Activated naive CD8-positive, alpha-beta T cell treated with anti-CD3 and anti-CD28 coated beads for 36 hours (primary cell): ENCODE results near the gene ARHGAP42. TPM values are rescaled to one million over a fixed set of nuclear protein-coding genes. Genes with fewer than 3 reads are reported as not detected.

ENCODE experiments used
- DNase-seq: peaks from one replicate; pipeline ENCODE4 v3.0.0; 2021
- H3K27ac Mint-ChIP-seq: one replicate; pipeline ENCODE4 v1.8.0; 2022; ENCODE audit warnings: mild to moderate bottlenecking, moderate library complexity, mixed read lengths
- H3K27me3 Mint-ChIP-seq: one replicate; pipeline ENCODE4 v1.8.0; 2022; ENCODE audit warnings: mild to moderate bottlenecking, mixed read lengths
- H3K36me3 Mint-ChIP-seq: one replicate; pipeline ENCODE4 v1.8.0; 2021; ENCODE audit warnings: mild to moderate bottlenecking, mixed read lengths
- H3K4me1 Mint-ChIP-seq: one replicate; pipeline ENCODE4 v1.8.0; 2021; ENCODE audit warnings: mixed read lengths
- H3K4me3 Mint-ChIP-seq: one replicate; pipeline ENCODE4 v1.8.0; 2022; ENCODE audit warnings: mild to moderate bottlenecking, moderate library complexity, mixed read lengths
- H3K9me3 Mint-ChIP-seq: one replicate; pipeline ENCODE4 v1.8.0; 2022; ENCODE audit warnings: mixed read lengths
- total RNA-seq, 2 experiments: library from RNA; stranded (reverse); gene quantifications; one replicate each; pipeline ENCODE4 v1.2.3, GENCODE V29; 2021

The ARHGAP42 gene
- total RNA-seq, 2 experiments from 2014 or later, result 0.22 to 0.58 TPM

DNA sequence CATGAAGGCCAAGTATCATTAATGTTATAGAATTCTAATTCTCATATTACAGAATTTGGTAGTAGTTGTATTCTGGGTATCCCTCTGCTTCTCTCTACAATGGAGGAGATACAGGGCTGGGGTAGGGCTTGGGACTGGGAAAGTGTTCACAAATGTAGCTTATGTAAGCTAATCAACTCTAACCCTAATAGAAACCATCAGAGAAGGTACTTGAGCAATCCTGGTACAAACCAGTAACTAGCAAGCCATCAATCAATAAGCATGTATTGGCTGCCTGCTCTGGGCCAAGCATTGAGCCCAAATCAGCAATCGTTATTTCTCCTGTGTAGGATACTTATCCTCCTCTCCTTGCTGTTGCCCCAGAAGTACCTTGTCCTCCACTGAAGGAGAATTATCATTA is 268.2 kb downstream of the ARHGAP42 start:
- Mint-ChIP-seq H3K27me3 (no peaks in the 10 kb centered on the region), H3K27ac (no peak overlapping the region)

DNA sequence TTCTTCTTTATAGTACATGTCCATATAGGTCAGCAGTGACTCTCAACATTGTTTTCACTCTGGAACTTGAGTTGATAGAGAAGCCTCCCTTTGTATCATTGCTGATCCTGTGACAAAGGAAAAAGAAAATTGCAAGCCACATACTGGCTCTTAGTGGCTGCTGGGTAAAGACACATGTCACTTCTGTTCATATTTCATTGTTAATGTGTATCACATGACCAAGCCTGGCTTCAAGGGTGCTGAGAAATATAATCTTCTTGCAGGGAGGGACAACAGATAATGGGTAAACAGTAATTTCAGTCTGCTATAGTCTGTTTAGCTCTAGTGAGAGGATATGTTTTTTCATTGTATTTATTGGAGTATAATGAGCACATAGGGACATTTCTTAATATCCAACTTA is 269.3 kb downstream of the ARHGAP42 start:
- no peaks in the 10 kb centered on the region for H3K9me3 Mint-ChIP-seq
- no peak for DNase-seq
- no peak overlapping the region for H3K4me3 Mint-ChIP-seq
- H3K36me3 Mint-ChIP-seq, result no peaks in the 10 kb centered on the region
- H3K4me1 Mint-ChIP-seq, result no peaks in the 10 kb centered on the region
- no peaks in the 10 kb centered on the region for H3K27me3 Mint-ChIP-seq
- no peak overlapping the region for H3K27ac Mint-ChIP-seq

More for the DNA sequence above, 268.2 kb downstream of the ARHGAP42 start:
- Mint-ChIP-seq H3K4me3 (no peak overlapping the region), H3K36me3 (no peaks in the 10 kb centered on the region), H3K4me1 (no peaks in the 10 kb centered on the region), H3K9me3 (no peaks in the 10 kb centered on the region)
- no peak for DNase-seq

DNA sequence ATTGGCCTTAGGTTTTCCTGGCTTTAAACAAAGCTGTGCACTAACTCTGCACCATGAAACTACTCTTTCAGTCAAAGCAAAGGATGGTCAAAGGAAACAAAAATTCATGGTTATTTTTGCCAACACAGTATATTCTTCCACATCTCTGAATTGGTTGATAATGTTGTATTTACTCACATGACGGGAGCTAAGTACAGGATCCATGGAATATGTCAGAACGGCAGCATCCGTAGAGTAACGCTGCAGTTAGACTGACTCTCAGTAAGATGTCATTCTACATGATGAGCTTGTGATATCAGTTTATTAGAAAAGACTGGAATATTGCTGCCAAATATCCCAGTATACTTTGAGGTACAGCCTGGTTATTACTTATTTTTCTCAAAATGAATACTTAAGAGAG is 270.4 kb downstream of the ARHGAP42 start:
- Mint-ChIP-seq H3K36me3 (no peaks in the 10 kb centered on the region), H3K27me3 (no peaks in the 10 kb centered on the region), H3K4me1 (no peaks in the 10 kb centered on the region), H3K9me3 (no peaks in the 10 kb centered on the region), H3K27ac (no peak overlapping the region), H3K4me3 (no peak overlapping the region)
- no peak for DNase-seq

DNA sequence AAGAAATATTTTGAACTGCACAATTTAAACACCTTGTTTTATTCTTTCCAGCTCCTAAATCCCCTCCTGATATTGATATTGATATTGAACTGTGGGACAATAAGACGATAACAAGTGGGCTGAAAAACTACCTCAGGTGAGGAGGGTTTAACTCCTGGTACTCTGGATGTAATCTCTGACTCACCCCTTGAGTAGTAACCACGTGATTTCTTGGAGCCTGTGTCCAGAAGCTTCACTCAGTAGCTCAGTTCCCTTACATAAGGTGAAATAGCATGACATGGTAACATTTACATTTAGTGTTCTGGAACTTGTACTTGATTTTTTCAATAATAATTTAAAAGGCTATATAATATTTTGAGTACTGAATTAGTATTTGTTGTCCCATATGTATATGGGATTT is 274.5 kb downstream of the ARHGAP42 start:
- Mint-ChIP-seq H3K27me3 (no peaks in the 10 kb centered on the region), H3K4me1 (no peaks in the 10 kb centered on the region), H3K4me3 (no peak overlapping the region), H3K27ac (no peak overlapping the region), H3K9me3 (no peaks in the 10 kb centered on the region), H3K36me3 (no peaks in the 10 kb centered on the region)
- no peak for DNase-seq

DNA sequence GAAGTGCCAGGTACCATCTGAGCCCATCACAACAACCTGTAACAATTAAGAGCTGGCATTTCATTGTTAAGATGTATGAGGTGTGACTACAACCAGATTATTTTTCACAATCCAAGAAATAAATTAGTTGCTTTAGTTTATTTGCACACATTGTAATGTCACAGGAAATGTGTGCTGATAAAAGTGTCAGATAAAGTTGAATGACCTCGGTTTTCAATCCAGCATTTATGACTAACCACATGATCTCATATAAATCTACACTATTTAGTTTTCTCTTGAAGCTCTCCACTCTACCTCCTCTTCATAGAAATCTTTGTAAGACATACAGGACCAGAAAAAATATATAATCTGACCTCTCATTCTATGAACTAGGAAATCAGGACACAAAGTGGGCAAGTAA is 276.3 kb downstream of the ARHGAP42 start:
- Mint-ChIP-seq H3K4me1 (no peaks in the 10 kb centered on the region), H3K9me3 (no peaks in the 10 kb centered on the region), H3K4me3 (no peak overlapping the region), H3K36me3 (no peaks in the 10 kb centered on the region), H3K27ac (no peak overlapping the region), H3K27me3 (no peaks in the 10 kb centered on the region)
- DNase-seq, result no peak

DNA sequence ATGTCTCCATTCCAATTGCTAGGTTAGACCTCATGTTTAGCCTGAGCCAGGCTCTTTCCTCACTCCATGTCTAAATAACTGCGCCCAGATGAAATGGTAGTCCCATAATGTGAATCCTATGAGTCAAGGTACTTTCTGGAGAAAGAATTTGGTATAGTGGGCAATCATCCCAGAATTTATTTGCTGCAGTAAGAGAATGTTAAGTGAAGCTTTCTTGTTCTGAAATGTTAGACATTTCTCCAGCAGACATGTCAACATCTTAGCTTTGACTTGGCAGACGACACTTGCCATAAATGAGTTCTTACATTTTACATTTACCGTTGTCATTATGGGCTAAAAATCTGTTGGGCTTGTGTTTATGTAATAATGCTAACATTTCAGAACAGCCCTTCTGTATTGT is 277.3 kb downstream of the ARHGAP42 start:
- H3K9me3 Mint-ChIP-seq, result peaks cover 2% of the 10 kb centered on the region
- no peak for DNase-seq
- H3K4me1 Mint-ChIP-seq, result no peaks in the 10 kb centered on the region
- H3K36me3 Mint-ChIP-seq, result no peaks in the 10 kb centered on the region
- H3K27ac Mint-ChIP-seq, result no peak overlapping the region
- H3K4me3 Mint-ChIP-seq, result no peak overlapping the region
- H3K27me3 Mint-ChIP-seq, result no peaks in the 10 kb centered on the region

DNA sequence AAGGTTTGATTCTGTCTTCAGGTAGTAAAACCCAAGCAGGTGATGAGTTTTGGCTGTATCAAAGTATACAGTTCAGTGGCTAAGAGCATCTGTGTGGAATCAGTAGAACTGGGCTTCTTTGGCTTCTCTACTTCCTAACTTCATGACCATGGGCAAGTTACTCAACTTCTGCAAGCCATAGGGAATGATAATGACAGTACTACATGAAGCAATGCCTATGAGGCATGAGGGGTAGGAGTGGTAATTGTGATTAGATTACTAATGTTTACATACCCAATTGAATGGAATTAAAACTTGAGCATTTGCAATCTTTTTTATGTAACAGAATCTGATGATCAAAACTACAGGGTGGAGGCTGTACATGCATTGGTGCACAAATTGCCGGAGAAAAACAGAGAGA is 278.3 kb downstream of the ARHGAP42 start:
- peaks cover 8% of the 10 kb centered on the region for H3K9me3 Mint-ChIP-seq

DNA sequence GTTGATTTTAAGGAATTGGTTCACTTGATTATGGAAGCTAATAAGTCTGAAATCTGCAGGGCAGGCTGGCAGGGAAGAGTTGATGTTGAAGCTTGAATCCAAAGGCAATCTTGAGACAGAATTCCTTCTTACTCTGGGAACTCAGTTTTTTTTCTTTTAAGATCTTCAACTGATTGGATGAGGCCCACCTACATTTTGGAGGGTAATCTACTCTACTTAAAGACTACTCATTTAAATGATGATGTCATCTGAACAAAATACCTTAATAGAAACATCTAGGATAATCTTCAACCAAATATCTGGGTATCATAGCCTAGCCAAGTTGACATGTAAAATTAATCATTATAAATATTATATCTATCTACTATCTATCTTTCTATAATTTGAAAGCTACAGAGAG is 279.3 kb downstream of the ARHGAP42 start:
- Mint-ChIP-seq H3K4me3 (no peak overlapping the region), H3K27ac (no peak overlapping the region), H3K9me3 (peaks cover 10% of the 10 kb centered on the region), H3K4me1 (no peaks in the 10 kb centered on the region), H3K27me3 (no peaks in the 10 kb centered on the region), H3K36me3 (no peaks in the 10 kb centered on the region)
- DNase-seq, result no peak

More for the DNA sequence above, 278.3 kb downstream of the ARHGAP42 start:
- Mint-ChIP-seq H3K27ac (no peak overlapping the region), H3K4me3 (no peak overlapping the region), H3K27me3 (no peaks in the 10 kb centered on the region), H3K36me3 (no peaks in the 10 kb centered on the region), H3K4me1 (no peaks in the 10 kb centered on the region)
- DNase-seq, result no peak

DNA sequence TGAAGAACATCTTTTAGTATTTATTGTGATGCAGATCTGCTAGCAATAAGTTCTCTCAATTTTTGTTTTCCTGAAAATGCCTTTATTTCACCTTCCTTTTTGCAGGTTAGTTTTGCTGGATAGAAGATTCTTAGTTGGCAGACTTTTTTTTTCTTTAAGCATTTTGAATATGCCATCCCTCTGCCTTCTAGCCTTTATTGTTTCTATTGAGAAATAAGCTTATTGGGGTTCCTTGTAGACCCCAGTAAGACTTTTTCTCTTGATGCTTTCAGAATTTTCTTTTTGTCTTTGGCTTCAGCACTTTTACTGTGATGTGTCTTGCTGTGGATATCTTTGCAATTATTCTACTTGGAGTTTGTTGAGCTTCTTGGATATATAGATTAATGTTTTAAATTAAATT is 281.9 kb downstream of the ARHGAP42 start:
- H3K9me3 Mint-ChIP-seq, result peaks cover 10% of the 10 kb centered on the region
- H3K4me3 Mint-ChIP-seq, result no peak overlapping the region
- no peak overlapping the region for H3K27ac Mint-ChIP-seq
- H3K27me3 Mint-ChIP-seq, result no peaks in the 10 kb centered on the region
- H3K36me3 Mint-ChIP-seq, result no peaks in the 10 kb centered on the region
- H3K4me1 Mint-ChIP-seq, result no peaks in the 10 kb centered on the region
- no peak for DNase-seq

DNA sequence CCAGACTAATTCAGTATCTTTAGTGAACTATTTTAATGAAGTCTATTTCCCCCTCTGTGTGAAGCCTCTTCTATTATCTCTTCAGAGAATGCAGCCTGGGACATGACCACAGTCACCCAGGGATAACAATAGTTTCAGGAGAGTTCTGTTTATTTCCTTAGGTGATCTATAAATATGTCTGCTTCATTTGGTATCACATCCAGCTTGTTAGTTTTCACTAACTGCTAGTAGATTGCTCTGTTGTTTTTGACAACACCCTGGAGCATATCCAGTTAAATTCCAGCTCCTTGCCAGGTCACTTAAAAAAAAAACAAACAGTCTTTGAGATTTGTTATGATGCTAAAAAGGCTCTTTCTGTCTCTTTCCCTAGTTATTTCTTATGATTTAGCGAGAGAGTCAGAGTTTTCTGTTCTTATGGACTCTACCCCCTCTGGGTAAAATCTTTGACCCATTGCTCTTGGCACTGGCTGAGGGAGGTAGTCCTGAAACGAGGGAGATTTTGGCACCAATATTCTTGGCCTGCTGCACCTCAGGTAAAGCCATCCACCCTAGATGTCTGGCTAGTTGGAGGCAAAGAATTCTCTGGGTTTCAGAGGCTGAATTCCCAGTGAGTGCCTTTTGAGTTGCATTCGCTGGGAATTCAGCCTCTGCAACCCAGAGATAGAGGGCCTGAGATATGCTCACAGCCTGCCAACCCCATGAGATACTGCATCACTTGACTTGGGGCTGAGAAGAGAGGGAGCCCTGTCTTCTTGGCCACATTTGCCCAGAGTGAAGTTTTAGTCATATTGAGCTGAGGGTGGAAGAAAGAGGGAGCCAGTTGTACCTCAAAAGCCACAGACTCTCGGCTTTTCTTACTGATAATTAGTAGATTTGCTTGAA is 283.4 kb downstream of the ARHGAP42 start:
- no peaks in the 10 kb centered on the region for H3K27me3 Mint-ChIP-seq
- peaks cover 10% of the 10 kb centered on the region for H3K9me3 Mint-ChIP-seq
- no peaks in the 10 kb centered on the region for H3K36me3 Mint-ChIP-seq
- no peak overlapping the region for H3K27ac Mint-ChIP-seq
- no peak overlapping the region for H3K4me3 Mint-ChIP-seq
- DNase-seq, result no peak
- H3K4me1 Mint-ChIP-seq, result no peaks in the 10 kb centered on the region

DNA sequence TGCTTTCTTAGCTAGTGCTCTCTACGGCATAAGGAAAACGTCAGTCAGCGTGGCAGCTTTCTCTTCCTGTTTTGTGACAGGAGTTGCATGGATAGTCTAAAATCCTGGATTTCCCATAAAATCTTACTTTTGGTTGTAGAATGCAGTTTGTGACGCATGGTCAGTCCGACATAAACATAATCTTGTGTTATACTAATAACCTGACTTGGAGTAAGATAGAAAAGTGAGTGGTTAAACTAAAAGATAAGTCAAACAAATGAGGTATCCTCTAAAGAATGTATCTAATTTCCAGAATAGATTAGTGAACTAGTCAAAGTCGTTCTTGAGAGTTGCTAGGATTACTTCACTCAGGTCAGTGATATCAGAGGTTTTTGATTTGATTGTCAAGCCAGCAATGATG is 285.0 kb downstream of the ARHGAP42 start:
- no peak for DNase-seq
- no peaks in the 10 kb centered on the region for H3K4me1 Mint-ChIP-seq
- H3K27ac Mint-ChIP-seq, result no peak overlapping the region
- H3K4me3 Mint-ChIP-seq, result no peak overlapping the region
- peaks cover 10% of the 10 kb centered on the region for H3K9me3 Mint-ChIP-seq
- no peaks in the 10 kb centered on the region for H3K27me3 Mint-ChIP-seq
- no peaks in the 10 kb centered on the region for H3K36me3 Mint-ChIP-seq

DNA sequence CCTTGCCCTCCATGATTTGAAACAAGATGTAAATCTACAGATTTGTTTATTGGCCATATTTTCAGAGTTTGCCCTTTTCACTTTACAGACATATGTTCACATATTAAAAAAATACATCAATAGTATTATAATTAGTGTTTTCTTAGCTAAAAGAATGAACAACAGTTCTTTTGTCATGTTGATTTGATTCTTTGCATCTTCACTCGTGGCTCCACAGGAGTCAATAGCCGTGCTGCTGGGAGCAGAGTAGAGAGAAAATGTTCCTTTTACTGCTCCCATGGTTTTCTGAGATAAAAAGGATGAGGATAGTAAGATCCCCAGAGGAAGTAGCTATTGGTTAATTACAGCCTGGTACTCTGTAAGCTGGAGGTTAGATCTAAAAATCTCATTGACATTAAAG is 291.4 kb downstream of the ARHGAP42 start:
- DNase-seq, result no peak
- H3K9me3 Mint-ChIP-seq, result no peaks in the 10 kb centered on the region
- H3K4me1 Mint-ChIP-seq, result no peaks in the 10 kb centered on the region
- no peak overlapping the region for H3K4me3 Mint-ChIP-seq
- H3K27ac Mint-ChIP-seq, result no peak overlapping the region
- no peaks in the 10 kb centered on the region for H3K36me3 Mint-ChIP-seq
- H3K27me3 Mint-ChIP-seq, result no peaks in the 10 kb centered on the region

DNA sequence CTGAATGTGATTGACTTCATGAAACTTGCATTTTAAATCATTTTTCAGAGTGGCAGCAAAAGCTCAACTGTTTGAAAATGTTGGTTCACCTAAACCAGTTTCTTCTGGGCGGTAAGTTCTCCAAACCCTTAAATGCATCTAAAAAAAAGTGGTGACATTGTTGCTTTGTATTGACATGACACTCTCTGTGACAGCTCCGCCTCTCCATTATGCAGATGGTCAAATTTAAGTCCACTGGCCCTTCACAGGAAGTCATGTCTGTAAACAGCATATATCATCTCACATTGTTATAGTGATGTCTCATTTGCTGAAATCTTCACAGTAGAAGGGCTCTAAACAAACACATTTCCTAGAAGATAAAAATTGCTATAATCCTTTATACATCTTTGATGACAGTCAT is 291.9 kb downstream of the ARHGAP42 start:
- Mint-ChIP-seq H3K4me1 (no peaks in the 10 kb centered on the region), H3K27ac (no peak overlapping the region), H3K36me3 (no peaks in the 10 kb centered on the region), H3K9me3 (no peaks in the 10 kb centered on the region), H3K27me3 (no peaks in the 10 kb centered on the region), H3K4me3 (no peak overlapping the region)
- DNase-seq, result no peak

DNA sequence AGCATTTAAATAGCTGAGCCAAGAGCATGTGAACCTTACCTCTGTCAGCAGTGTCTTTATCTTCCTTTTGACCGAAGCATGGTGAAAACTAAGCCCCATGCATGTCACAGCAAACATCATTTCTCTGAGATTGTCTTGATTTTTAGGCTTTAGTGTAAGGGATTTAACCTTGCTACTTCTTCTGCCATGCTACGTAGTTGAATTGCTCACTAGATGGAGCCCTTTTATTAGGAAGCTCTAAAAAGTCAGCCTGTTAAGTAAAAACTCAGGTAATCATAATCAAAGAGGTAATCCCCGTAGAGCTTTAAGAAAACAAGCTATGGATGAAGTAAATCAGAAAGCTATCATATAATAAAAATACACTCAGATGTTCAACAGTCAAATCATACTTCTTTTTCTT is 293.1 kb downstream of the ARHGAP42 start:
- DNase-seq, result no peak
- Mint-ChIP-seq H3K27me3 (no peaks in the 10 kb centered on the region), H3K36me3 (no peaks in the 10 kb centered on the region), H3K4me1 (no peaks in the 10 kb centered on the region), H3K27ac (no peak overlapping the region), H3K4me3 (no peak overlapping the region), H3K9me3 (no peaks in the 10 kb centered on the region)

DNA sequence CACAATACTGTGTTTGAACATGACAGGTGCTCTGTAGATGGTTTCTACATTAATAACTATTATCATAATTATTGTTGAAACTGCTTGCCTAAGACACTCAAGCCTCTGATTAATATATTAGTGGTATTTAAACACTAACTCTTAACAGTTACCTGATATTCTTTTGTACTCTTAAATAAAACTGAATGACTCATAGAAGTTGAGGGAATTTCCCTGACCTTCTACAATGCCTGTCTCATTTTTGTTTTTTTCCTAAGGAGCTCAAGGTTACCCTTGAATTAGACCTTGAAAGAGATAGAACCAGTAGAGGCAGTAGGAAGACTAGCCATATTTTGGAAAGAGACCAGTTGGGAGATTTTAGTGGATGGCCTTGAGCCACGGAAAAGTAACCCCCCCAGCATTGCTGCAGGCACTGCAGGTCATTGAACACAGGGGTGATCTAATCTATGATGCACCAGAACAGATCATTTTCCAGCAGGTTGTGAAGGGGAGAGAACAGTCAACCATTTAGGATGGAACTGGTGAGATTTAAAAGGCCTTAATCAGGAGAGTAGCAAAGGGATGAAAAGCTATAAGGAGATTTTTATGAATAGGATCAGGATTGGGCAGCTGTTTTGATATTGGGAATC is 294.2 kb downstream of the ARHGAP42 start:
- DNase-seq, result no peak
- Mint-ChIP-seq H3K36me3 (no peaks in the 10 kb centered on the region), H3K4me3 (no peak overlapping the region), H3K27ac (no peak overlapping the region), H3K4me1 (no peaks in the 10 kb centered on the region), H3K27me3 (no peaks in the 10 kb centered on the region), H3K9me3 (no peaks in the 10 kb centered on the region)

DNA sequence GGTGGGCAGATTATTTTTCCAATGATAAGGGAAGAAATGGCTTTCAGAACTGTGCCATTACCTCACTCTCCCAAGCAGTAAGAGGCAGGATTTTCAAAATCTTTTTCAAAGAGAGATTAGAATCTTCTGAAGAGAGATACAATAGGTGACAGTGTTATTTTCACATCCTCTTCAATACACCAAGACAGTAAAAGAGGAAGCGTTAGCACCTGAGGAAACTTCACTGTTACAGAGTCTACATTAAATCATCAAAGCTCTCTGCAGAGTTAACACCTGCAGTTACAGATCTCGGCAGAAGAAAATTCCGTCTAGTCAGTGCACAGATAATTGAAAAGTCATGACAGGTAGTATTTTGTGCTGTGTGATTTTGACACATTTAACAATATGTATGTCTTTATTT is 297.6 kb downstream of the ARHGAP42 start:
- H3K4me1 Mint-ChIP-seq, result no peaks in the 10 kb centered on the region
- DNase-seq, result no peak
- H3K36me3 Mint-ChIP-seq, result no peaks in the 10 kb centered on the region
- H3K27ac Mint-ChIP-seq, result no peak overlapping the region
- no peaks in the 10 kb centered on the region for H3K9me3 Mint-ChIP-seq
- no peak overlapping the region for H3K4me3 Mint-ChIP-seq
- H3K27me3 Mint-ChIP-seq, result no peaks in the 10 kb centered on the region
